DND-41 (cell line): ENCODE results near the gene GRM4.

Source experiments
- CTCF ChIP-seq: IDR thresholded peaks from 2 replicates; pipeline ENCODE4 v1.5.1; 2012; ENCODE audit warnings: borderline replicate concordance, low read length, moderate library complexity, mild to moderate bottlenecking; ENCODE audit not compliant: poor library complexity, severe bottlenecking; ENCODE audit errors: extremely low read depth
- EZH2 ChIP-seq: IDR thresholded peaks from 3 replicates; pipeline ENCODE4 v1.6.1; 2012; ENCODE audit warnings: borderline replicate concordance, low read depth, mild to moderate bottlenecking, moderate library complexity, low read length, inconsistent platforms; ENCODE audit not compliant: severe bottlenecking

GRCh38 chr6:34146801-34147592 lies 1.1 kb upstream of the GRM4 start:
- TF ChIP-seq EZH2 = no peak
- no peak for TF ChIP-seq CTCF
